ENCODE data around the gene NDFIP2.

- no peak for TF ChIP-seq YY1 (IDR thresholded peaks at IDR 0.05; ENCODE audit: insufficient read depth, insufficient read length)
- no peak for TF ChIP-seq ZNF274 (IDR thresholded peaks at IDR 0.05; ENCODE audit: low read depth, low read length)
These were observed 3.0 kb upstream of the NDFIP2 start for GRCh38 chr13:79477968-79478367.

Measured in NT2/D1 (cell line).